Type B pancreatic cell (in vitro differentiated cells): ENCODE data around the gene NEGR1. TPM values are rescaled to one million over a fixed set of nuclear protein-coding genes. Genes with fewer than 3 reads are reported as not detected.

Source experiments
- DNase-seq: peaks from one replicate; pipeline ENCODE4 v3.0.0; 2021; ENCODE audit warnings: mixed read lengths; ENCODE audit not compliant: unreplicated experiment; ENCODE audit errors: extremely low spot score
- H3K27ac Mint-ChIP-seq: 2 replicates; pipeline ENCODE4 v1.8.0; 2021; ENCODE audit warnings: mild to moderate bottlenecking, mixed read lengths
- H3K27me3 Mint-ChIP-seq: 2 replicates; pipeline ENCODE4 v1.8.0; 2021; ENCODE audit warnings: mixed read lengths
- H3K36me3 Mint-ChIP-seq: 2 replicates; pipeline ENCODE4 v1.8.0; 2021; ENCODE audit warnings: mixed read lengths
- H3K4me1 Mint-ChIP-seq: one replicate; pipeline ENCODE4 v1.8.0; 2021; ENCODE audit warnings: mixed read lengths; ENCODE audit not compliant: unreplicated experiment
- H3K4me3 Mint-ChIP-seq: 2 replicates; pipeline ENCODE4 v1.8.0; 2021; ENCODE audit warnings: mild to moderate bottlenecking, mixed read lengths
- H3K9me3 Mint-ChIP-seq: 2 replicates; pipeline ENCODE4 v1.8.0; 2021; ENCODE audit warnings: mixed read lengths
- total RNA-seq: library from RNA; stranded (reverse); gene quantifications from 2 replicates; pipeline ENCODE4 v1.2.1, GENCODE V29; 2021; ENCODE audit warnings: low replicate concordance
- TF ChIP-seq, protein P1 (sequence below): fragments of 200-600 bp; sonication (generic); conservative IDR thresholded peaks from 2 replicates; pipeline ENCODE4 v1.5.0; 2021; ENCODE audit warnings: antibody characterized with exemption, mild to moderate bottlenecking

The NEGR1 gene
- total RNA-seq, 1 donor from 2014 or later: 22.5 TPM

DNA sequence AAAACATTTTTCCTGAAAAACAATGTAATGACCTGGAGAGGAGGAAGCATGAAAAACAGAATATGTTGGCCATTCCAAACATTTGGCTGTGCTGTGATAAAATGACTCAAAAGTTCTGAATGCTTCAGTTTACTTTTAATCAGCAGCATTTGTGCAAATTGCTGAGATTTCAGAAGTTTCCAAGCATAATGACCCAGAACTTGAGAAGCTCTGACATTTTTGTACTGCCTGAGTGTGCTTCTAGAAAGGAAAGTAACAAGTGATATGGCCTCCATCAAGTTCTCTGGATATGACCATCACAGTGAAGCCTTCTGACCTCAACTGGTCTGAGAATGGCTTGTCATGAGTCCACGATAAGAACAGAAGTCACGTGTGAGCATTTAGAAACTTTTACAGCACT lies 918.1 kb downstream of the NEGR1 start:
- Mint-ChIP-seq H3K27me3 (no peaks in the 10 kb centered on the region), H3K4me1 (no peaks in the 10 kb centered on the region), H3K4me3 (no peak overlapping the region), H3K36me3 (no peaks in the 10 kb centered on the region), H3K9me3 (no peaks in the 10 kb centered on the region), H3K27ac (no peak overlapping the region)
- TF ChIP-seq, protein P1, sequence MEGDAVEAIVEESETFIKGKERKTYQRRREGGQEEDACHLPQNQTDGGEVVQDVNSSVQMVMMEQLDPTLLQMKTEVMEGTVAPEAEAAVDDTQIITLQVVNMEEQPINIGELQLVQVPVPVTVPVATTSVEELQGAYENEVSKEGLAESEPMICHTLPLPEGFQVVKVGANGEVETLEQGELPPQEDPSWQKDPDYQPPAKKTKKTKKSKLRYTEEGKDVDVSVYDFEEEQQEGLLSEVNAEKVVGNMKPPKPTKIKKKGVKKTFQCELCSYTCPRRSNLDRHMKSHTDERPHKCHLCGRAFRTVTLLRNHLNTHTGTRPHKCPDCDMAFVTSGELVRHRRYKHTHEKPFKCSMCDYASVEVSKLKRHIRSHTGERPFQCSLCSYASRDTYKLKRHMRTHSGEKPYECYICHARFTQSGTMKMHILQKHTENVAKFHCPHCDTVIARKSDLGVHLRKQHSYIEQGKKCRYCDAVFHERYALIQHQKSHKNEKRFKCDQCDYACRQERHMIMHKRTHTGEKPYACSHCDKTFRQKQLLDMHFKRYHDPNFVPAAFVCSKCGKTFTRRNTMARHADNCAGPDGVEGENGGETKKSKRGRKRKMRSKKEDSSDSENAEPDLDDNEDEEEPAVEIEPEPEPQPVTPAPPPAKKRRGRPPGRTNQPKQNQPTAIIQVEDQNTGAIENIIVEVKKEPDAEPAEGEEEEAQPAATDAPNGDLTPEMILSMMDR: no peak
- no peak for DNase-seq

DNA sequence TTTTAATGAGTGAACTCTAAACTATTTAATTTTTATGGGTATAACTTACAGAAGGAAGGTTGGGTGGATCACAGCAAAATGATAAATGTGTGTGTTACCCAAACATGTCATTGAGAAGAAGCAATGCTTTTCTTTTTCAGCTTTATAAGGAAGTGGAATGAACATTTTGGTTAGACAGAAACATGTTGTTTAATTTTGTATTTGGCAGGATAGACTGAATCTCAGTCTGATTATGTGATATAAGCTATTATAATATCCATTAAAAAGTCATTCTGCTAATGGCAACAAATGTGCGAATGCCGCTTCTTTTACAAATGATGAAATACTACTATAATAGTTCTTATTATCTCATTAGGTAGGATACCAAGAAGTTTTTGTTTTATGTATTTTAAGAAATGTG lies 919.6 kb downstream of the NEGR1 start:
- Mint-ChIP-seq H3K9me3 (no peaks in the 10 kb centered on the region), H3K27me3 (no peaks in the 10 kb centered on the region), H3K4me1 (no peaks in the 10 kb centered on the region), H3K27ac (no peak overlapping the region), H3K36me3 (no peaks in the 10 kb centered on the region), H3K4me3 (no peak overlapping the region)
- TF ChIP-seq, protein P1: no peak
- DNase-seq: no peak

GRCh38 chr1:71362076-71362475 lies 920.3 kb downstream of the NEGR1 start:
- H3K4me1 Mint-ChIP-seq: no peaks in the 10 kb centered on the region
- no peak overlapping the region for H3K27ac Mint-ChIP-seq
- H3K36me3 Mint-ChIP-seq: no peaks in the 10 kb centered on the region
- no peaks in the 10 kb centered on the region for H3K27me3 Mint-ChIP-seq
- no peak overlapping the region for H3K4me3 Mint-ChIP-seq
- H3K9me3 Mint-ChIP-seq: no peaks in the 10 kb centered on the region
- no peak for DNase-seq
- TF ChIP-seq, protein P1: no peak

- H3K4me3 Mint-ChIP-seq: no peak overlapping the region
- H3K27me3 Mint-ChIP-seq: no peaks in the 10 kb centered on the region
- no peak for DNase-seq
- no peaks in the 10 kb centered on the region for H3K36me3 Mint-ChIP-seq
- H3K9me3 Mint-ChIP-seq: no peaks in the 10 kb centered on the region
- TF ChIP-seq, protein P1: no peak
- H3K4me1 Mint-ChIP-seq: no peaks in the 10 kb centered on the region
- H3K27ac Mint-ChIP-seq: no peak overlapping the region
These were observed 924.6 kb downstream of the NEGR1 start for GRCh38 chr1:71357708-71358107.

- H3K4me3 Mint-ChIP-seq: no peak overlapping the region
- no peak overlapping the region for H3K27ac Mint-ChIP-seq
- no peaks in the 10 kb centered on the region for H3K36me3 Mint-ChIP-seq
- DNase-seq: no peak
- H3K27me3 Mint-ChIP-seq: no peaks in the 10 kb centered on the region
- H3K9me3 Mint-ChIP-seq: no peaks in the 10 kb centered on the region
- no peaks in the 10 kb centered on the region for H3K4me1 Mint-ChIP-seq
- TF ChIP-seq, protein P1: no peak
These were observed 930.9 kb downstream of the NEGR1 start for GRCh38 chr1:71351438-71351837.

DNA sequence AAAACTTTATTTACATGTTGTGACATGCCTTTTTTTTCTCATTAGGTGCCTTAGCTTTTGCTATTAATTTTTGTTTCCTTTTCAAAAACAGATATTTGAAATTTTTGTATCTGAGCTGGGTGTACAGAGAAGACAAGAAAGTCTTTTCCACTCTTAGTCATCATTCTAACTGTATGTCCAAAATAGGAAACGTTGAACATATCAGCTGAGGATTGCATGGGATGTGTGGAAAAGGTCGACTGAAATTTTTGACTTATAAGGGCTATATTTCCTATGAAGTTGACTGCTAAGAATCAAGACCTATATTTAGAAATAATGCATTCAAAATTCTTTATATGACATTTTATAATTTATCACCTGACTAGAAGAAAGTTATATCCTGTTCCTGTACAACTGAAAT lies 931.5 kb downstream of the NEGR1 start:
- Mint-ChIP-seq H3K9me3 (no peaks in the 10 kb centered on the region), H3K4me1 (no peaks in the 10 kb centered on the region), H3K27ac (no peak overlapping the region), H3K27me3 (no peaks in the 10 kb centered on the region), H3K4me3 (no peak overlapping the region), H3K36me3 (no peaks in the 10 kb centered on the region)
- DNase-seq: no peak
- TF ChIP-seq, protein P1: no peak
